GM21717 (cell line): ENCODE measurements around the gene DPP3.

Source experiments
- ATAC-seq: cut with Tn5 transposase; IDR thresholded peaks from one replicate; pipeline ENCODE4 v1.9.1; 2021; ENCODE audit warnings: mild to moderate bottlenecking, moderate library complexity; ENCODE audit not compliant: unreplicated experiment

DPP3 gene

DNA sequence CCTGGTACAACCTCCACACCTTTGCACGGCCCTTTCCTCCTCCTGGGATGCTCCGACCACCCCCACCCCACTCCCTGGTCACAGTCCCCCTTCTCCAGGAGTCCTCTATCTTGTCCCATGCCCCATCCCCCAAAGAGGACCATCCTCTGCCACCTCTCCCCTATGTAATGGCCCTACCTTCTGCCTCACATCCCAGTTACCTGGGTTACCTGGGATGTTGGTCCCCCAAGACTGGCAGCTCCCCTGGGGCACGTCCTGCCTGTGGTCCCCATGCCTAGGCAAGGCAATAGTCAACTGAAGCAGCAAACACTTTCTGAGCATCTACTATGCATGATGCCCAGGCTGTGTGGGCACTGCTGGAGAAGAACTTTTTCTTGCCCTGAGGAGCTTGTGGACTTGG is 75.2 kb downstream of the DPP3 start:
- no peak for ATAC-seq

DNA sequence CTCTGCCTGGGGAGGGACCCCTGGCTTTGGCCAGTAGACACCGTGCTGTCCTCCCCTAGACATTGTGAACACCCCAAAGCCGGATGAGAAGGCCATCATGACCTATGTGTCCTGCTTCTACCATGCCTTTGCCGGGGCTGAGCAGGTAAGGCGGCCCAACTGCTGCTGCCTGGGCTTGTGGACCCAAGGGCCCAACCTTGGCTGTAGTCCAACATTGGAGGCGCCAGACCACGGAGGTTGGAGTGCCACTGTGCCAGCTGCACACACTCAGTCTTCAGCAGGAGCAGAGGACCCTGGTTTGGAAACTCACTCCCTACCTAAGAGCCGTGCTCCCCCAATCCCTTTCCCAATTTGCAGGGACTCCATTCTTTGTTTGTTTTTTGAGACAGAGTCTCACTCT is 75.9 kb downstream of the DPP3 start:
- ATAC-seq: no peak

DNA sequence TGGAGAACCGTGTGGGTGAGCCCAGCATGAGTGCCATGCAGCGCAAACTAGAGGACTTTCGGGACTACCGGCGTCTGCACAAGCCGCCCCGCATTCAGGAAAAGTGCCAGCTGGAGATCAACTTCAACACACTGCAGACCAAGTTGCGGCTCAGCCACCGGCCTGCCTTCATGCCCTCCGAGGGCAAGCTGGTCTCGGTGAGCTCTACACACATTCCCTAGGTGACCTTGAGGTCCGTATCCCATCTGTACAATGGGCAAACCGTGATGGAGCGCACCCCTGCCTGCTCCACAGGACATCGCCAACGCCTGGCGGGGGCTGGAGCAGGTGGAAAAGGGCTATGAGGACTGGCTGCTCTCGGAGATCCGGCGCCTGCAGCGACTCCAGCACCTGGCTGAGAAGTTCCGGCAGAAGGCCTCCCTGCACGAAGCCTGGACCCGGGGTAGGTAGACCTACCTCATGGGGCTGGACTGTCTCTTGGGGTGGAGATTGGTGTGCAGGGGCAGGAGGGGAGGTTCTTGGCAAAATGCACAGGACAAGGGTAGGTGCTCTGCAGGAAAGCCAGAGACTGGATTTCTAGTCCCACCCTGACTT is 77.6 kb downstream of the DPP3 start:
- ATAC-seq: no peak
